Left ventricle myocardium superior (tissue), 1 donor: ENCODE results near the gene ING1. TPM values are rescaled to one million over a fixed set of nuclear protein-coding genes. Genes with fewer than 3 reads are reported as not detected.
"Not testable (repeated sequence)": the region's sequence is repeated elsewhere in the genome, so short reads cannot be mapped to it uniquely, and the experiment has no call there.

Experiments
- ATAC-seq: fragments of 200-7000 bp; cut with Tn5 transposase; one replicate; pipeline ENCODE4 v1.9.1; 2020; ENCODE audit warnings: mild to moderate bottlenecking, moderate library complexity
- DNase-seq: peaks from one replicate; pipeline ENCODE4 v3.0.0-alpha.2; 2020
- intact Hi-C: fragments of 100-400 bp; cut with micrococcal nuclease; formaldehyde crosslinking; loops from one replicate; pipeline ENCODE4 v1.11.0; 2022
- total RNA-seq: library from RNA; stranded (reverse); fragmentation: NEBNext Ultra II Directional; extraction: Animal tissue kit (Norgen Biotek cat#: 25700); gene quantifications from one replicate; pipeline ENCODE4 v1.2.1, GENCODE V29; 2021
- donor health status: DM: no; HTN: yes; CAD: no; lungs with severe emphysema.

The ING1 gene
- total RNA-seq, 1 donor from 2014 or later = 7.7 TPM

- peak; percentile 71 for ATAC-seq
- peak; percentile 99 for DNase-seq
- intact Hi-C loops = no loop called here
These were observed 455 bp upstream of the ING1 start for GRCh38 chr13:110712849-110713641.

- intact Hi-C loops = no loop called here
- no peak for ATAC-seq
These were observed 689 bp downstream of the ING1 start for GRCh38 chr13:110713981-110714796.

GRCh38 chr13:110714797-110715394, 1.4 kb downstream of the ING1 start:
- ATAC-seq = peak; percentile 13
- DNase-seq = peak; percentile 80
- intact Hi-C loops = no loop called here

More at GRCh38 chr13:110713981-110714796, 689 bp downstream of the ING1 start:
- DNase-seq = peak; percentile 65

- DNase-seq = peak; percentile 98
- intact Hi-C loops = no loop called here
- peak; percentile 73 for ATAC-seq
These were observed 2.1 kb downstream of the ING1 start for GRCh38 chr13:110715395-110716246.

GRCh38 chr13:110716247-110716515, 2.7 kb downstream of the ING1 start:
- ATAC-seq = no peak
- intact Hi-C loops = no loop called here
- DNase-seq = peak; percentile 63

GRCh38 chr13:110719036-110719710, 5.7 kb downstream of the ING1 start:
- intact Hi-C loops = no loop called here
- ATAC-seq = no peak
- peak; percentile 38 for DNase-seq

- intact Hi-C loops = no loop called here
- no peak for DNase-seq
- ATAC-seq = no peak
These were observed 9.5 kb downstream of the ING1 start for GRCh38 chr13:110722971-110723370.

- intact Hi-C loops = no loop called here
- DNase-seq = no peak
These were observed 10.1 kb downstream of the ING1 start for GRCh38 chr13:110723598-110723997.

GRCh38 chr13:110726153-110726552, 12.7 kb downstream of the ING1 start:
- intact Hi-C loops, ATAC-seq, DNase-seq: not testable (repeated sequence)

More at GRCh38 chr13:110723598-110723997, 10.1 kb downstream of the ING1 start:
- no peak for ATAC-seq

GRCh38 chr13:110726726-110727125, 13.2 kb downstream of the ING1 start:
- DNase-seq (no peak), ATAC-seq (no peak)
- intact Hi-C loops = no loop called here

- intact Hi-C loops = no loop called here
- ATAC-seq (no peak), DNase-seq (no peak)
These were observed 17.6 kb downstream of the ING1 start for GRCh38 chr13:110731072-110731471.

GRCh38 chr13:110734561-110734960, 21.1 kb downstream of the ING1 start:
- ATAC-seq = no peak
- intact Hi-C loops = no loop called here
- DNase-seq = no peak

GRCh38 chr13:110737555-110737954, 24.1 kb downstream of the ING1 start:
- DNase-seq = no peak
- ATAC-seq = no peak
- intact Hi-C loops = no loop called here

GRCh38 chr13:110743687-110744086, 30.2 kb downstream of the ING1 start:
- DNase-seq = no peak
- no peak for ATAC-seq
- intact Hi-C loops = no loop called here

GRCh38 chr13:110746438-110746837, 32.9 kb downstream of the ING1 start:
- no peak for ATAC-seq
- intact Hi-C loops = no loop called here
- DNase-seq = no peak

- intact Hi-C loops = no loop called here
- ATAC-seq (no peak), DNase-seq (no peak)
These were observed 34.8 kb downstream of the ING1 start for GRCh38 chr13:110748271-110748670.

- DNase-seq (no peak), ATAC-seq (no peak)
- intact Hi-C loops = no loop called here
These were observed 42.7 kb downstream of the ING1 start for GRCh38 chr13:110756219-110756631.

GRCh38 chr13:110757296-110757695, 43.8 kb downstream of the ING1 start:
- no peak for ATAC-seq
- intact Hi-C loops = no loop called here
- no peak for DNase-seq
